MM.1S (cell line): Measurements from ENCODE around the gene GAPDH.

Experiments used
- DNase-seq: peaks from one replicate; pipeline ENCODE4 v3.0.0-alpha.2; 2015
- H2AFZ ChIP-seq: fragments of 300-600 bp; sonication (generic); 2 replicates; pipeline ENCODE4 v1.6.0; 2016; ENCODE audit warnings: antibody characterized with exemption, low read length
- H3F3A ChIP-seq: fragments of 300-600 bp; sonication (generic); 2 replicates; pipeline ENCODE4 v1.6.1; 2016; ENCODE audit warnings: mild to moderate bottlenecking, antibody characterized with exemption, low read length, moderate library complexity, mixed read lengths; ENCODE audit not compliant: insufficient read depth
- H3K27ac ChIP-seq: fragments of 300-600 bp; sonication (generic); 2 replicates; pipeline ENCODE4 v1.5.1; 2016; ENCODE audit warnings: mild to moderate bottlenecking, low read length
- H3K27me3 ChIP-seq: fragments of 300-600 bp; sonication (generic); replicated peaks from 2 replicates; pipeline ENCODE4 v1.6.0; 2016; ENCODE audit warnings: low read length; ENCODE audit not compliant: insufficient read depth
- H3K36me3 ChIP-seq: fragments of 300-600 bp; sonication (generic); replicated peaks from 2 replicates; pipeline ENCODE4 v1.6.1; 2016; ENCODE audit warnings: mild to moderate bottlenecking, low read length, mixed read lengths; ENCODE audit not compliant: insufficient read depth
- H3K4me1 ChIP-seq: fragments of 300-600 bp; sonication (generic); 2 replicates; pipeline ENCODE4 v1.6.1; 2016; ENCODE audit warnings: low read length, mixed read lengths
- H3K4me2 ChIP-seq: fragments of 300-600 bp; sonication (generic); 2 replicates; pipeline ENCODE4 v1.6.0; 2016; ENCODE audit warnings: low read depth, low read length
- H3K4me3 ChIP-seq: fragments of 300-600 bp; sonication (generic); 2 replicates; pipeline ENCODE4 v1.5.1; 2016; ENCODE audit warnings: low read length, mixed read lengths
- H3K79me2 ChIP-seq: fragments of 300-600 bp; sonication (generic); 2 replicates; pipeline ENCODE4 v1.6.1; 2016; ENCODE audit warnings: mixed run types, low read length, mixed read lengths
- H3K9ac ChIP-seq: fragments of 300-600 bp; sonication (generic); 2 replicates; pipeline ENCODE4 v1.6.1; 2016; ENCODE audit warnings: low read length, mixed read lengths
- H3K9me2 ChIP-seq: fragments of 300-600 bp; sonication (generic); replicated peaks from 2 replicates; pipeline ENCODE4 v1.6.1; 2016; ENCODE audit warnings: mild to moderate bottlenecking, low read length, mixed read lengths; ENCODE audit not compliant: insufficient read depth
- H3K9me3 ChIP-seq: fragments of 300-600 bp; sonication (generic); replicated peaks from 2 replicates; pipeline ENCODE4 v1.6.1; 2016; ENCODE audit warnings: mild to moderate bottlenecking, low read length, mixed read lengths; ENCODE audit not compliant: insufficient read depth
- H4K20me1 ChIP-seq: fragments of 300-600 bp; sonication (generic); 2 replicates; pipeline ENCODE4 v1.6.1; 2016; ENCODE audit warnings: mild to moderate bottlenecking, low read length, moderate library complexity, mixed read lengths; ENCODE audit not compliant: insufficient read depth
- EZH2 ChIP-seq: fragments of 300-600 bp; sonication (generic); optimal IDR thresholded peaks from 2 replicates; pipeline ENCODE3; 2017; ENCODE audit warnings: low read depth, mild to moderate bottlenecking, antibody characterized with exemption, low read length, mixed read lengths
- EZH2phosphoT487 ChIP-seq: fragments of 300-600 bp; sonication (generic); IDR thresholded peaks from 2 replicates; pipeline ENCODE4 v1.6.1; 2018; ENCODE audit warnings: antibody characterized with exemption, low read length
- TF ChIP-seq, protein P1 (sequence below): fragments of 300-600 bp; sonication (generic); IDR thresholded peaks from 2 replicates; pipeline ENCODE4 v1.5.1; 2016; ENCODE audit warnings: antibody characterized with exemption, low read length, mixed read lengths

The GAPDH gene

DNA sequence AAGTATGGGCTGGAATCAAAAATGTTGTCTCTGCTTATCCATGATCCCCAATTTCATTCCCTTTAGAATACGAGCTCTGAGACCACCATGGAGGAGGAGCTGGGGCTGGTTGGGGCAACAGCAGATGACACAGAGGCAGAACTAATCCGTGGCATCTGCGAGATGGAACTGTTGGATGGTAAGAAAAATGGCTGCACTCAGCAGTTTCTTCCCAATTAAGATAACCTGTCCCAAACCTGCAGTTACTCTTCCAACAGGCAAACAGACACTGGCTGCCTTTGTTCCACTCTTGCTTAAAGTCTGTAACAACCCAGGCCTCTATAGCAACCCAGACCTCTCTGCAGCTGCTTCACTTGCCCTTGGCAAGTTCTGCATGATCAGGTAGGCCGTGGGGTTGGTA, 6.6 kb upstream of the GAPDH start:
- no peaks in the 10 kb centered on the region for H4K20me1 ChIP-seq
- peaks cover 13% of the 10 kb centered on the region for H3K4me1 ChIP-seq
- H3K9me3 ChIP-seq: no peaks in the 10 kb centered on the region
- no peak overlapping the region for H3K4me2 ChIP-seq
- peaks cover 27% of the 10 kb centered on the region for H3F3A ChIP-seq
- TF ChIP-seq EZH2 (no peak), EZH2phosphoT487 (no peak)
- TF ChIP-seq, protein P1, sequence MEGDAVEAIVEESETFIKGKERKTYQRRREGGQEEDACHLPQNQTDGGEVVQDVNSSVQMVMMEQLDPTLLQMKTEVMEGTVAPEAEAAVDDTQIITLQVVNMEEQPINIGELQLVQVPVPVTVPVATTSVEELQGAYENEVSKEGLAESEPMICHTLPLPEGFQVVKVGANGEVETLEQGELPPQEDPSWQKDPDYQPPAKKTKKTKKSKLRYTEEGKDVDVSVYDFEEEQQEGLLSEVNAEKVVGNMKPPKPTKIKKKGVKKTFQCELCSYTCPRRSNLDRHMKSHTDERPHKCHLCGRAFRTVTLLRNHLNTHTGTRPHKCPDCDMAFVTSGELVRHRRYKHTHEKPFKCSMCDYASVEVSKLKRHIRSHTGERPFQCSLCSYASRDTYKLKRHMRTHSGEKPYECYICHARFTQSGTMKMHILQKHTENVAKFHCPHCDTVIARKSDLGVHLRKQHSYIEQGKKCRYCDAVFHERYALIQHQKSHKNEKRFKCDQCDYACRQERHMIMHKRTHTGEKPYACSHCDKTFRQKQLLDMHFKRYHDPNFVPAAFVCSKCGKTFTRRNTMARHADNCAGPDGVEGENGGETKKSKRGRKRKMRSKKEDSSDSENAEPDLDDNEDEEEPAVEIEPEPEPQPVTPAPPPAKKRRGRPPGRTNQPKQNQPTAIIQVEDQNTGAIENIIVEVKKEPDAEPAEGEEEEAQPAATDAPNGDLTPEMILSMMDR: no peak
- DNase-seq: no peak
- H3K9me2 ChIP-seq: no peaks in the 10 kb centered on the region
- peaks cover 54% of the 10 kb centered on the region for H3K36me3 ChIP-seq
- no peak overlapping the region for H3K27ac ChIP-seq
- H3K9ac ChIP-seq: no peak overlapping the region
- H3K4me3 ChIP-seq: no peak overlapping the region
- H3K27me3 ChIP-seq: no peaks in the 10 kb centered on the region
- peaks cover 34% of the 10 kb centered on the region for H3K79me2 ChIP-seq
- no peak overlapping the region for H2AFZ ChIP-seq

DNA sequence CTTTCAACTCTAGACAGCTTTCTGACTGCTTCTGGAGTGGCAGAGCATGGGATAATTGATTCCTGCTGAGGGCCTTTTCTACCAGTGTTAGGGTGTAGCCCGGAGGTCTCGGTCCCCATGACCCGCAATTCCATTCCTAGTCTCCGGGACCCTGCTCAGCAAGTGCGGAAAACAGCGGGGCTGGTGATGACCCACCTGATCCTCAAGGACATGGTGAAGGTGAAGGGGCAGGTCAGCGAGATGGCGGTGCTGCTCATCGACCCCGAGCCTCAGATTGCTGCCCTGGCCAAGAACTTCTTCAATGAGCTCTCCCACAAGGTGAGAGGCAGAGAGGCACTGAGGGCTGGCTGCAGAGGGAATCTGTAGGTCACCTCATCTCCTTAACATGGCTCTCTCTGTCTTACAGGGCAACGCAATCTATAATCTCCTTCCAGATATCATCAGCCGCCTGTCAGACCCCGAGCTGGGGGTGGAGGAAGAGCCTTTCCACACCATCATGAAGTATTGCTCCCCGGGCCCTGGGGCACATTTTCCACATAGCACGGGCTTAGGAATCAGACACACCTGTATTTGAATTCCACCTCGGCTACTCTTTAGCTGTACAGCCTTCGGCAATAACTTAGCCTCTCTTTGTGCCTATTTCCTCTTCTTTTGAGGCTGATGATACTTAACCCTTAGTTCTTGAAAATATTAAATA, 5.6 kb upstream of the GAPDH start:
- H3K79me2 ChIP-seq: peaks cover 37% of the 10 kb centered on the region
- DNase-seq: no peak
- no peak overlapping the region for H3K27ac ChIP-seq
- peaks cover 13% of the 10 kb centered on the region for H3K4me1 ChIP-seq
- H3K36me3 ChIP-seq: peaks cover 48% of the 10 kb centered on the region
- H3K9ac ChIP-seq: no peak overlapping the region
- H3F3A ChIP-seq: peaks cover 36% of the 10 kb centered on the region
- no peak overlapping the region for H2AFZ ChIP-seq
- H3K4me2 ChIP-seq: no peak overlapping the region
- no peaks in the 10 kb centered on the region for H3K9me3 ChIP-seq
- H3K27me3 ChIP-seq: no peaks in the 10 kb centered on the region
- no peaks in the 10 kb centered on the region for H3K9me2 ChIP-seq
- H4K20me1 ChIP-seq: no peaks in the 10 kb centered on the region
- no peak for TF ChIP-seq EZH2
- TF ChIP-seq, protein P1: no peak
- TF ChIP-seq EZH2phosphoT487: no peak
- H3K4me3 ChIP-seq: no peak overlapping the region

- no peak overlapping the region for H3K27ac ChIP-seq
- peaks cover 13% of the 10 kb centered on the region for H3K4me1 ChIP-seq
- no peak for DNase-seq
- H3K36me3 ChIP-seq: peaks cover 44% of the 10 kb centered on the region; the same call in 1 of the 2 replicates
- peaks cover 40% of the 10 kb centered on the region for H3F3A ChIP-seq
- H3K4me2 ChIP-seq: no peak overlapping the region
- no peaks in the 10 kb centered on the region for H3K9me2 ChIP-seq
- H3K4me3 ChIP-seq: no peak overlapping the region
- H3K9ac ChIP-seq: no peak overlapping the region
- H3K27me3 ChIP-seq: no peaks in the 10 kb centered on the region
- H3K79me2 ChIP-seq: peaks cover 37% of the 10 kb centered on the region
- H4K20me1 ChIP-seq: no peaks in the 10 kb centered on the region
- TF ChIP-seq, protein P1: no peak
- TF ChIP-seq EZH2phosphoT487: no peak
- H2AFZ ChIP-seq: no peak overlapping the region
- no peaks in the 10 kb centered on the region for H3K9me3 ChIP-seq
These were observed 5.0 kb upstream of the GAPDH start for GRCh38 chr12:6529291-6529737.
